ENCODE measurements around the gene MYO3B.

The MYO3B gene

GRCh38 chr2:170369228-170369627 lies 191.3 kb downstream of the MYO3B start:
- Mint-ChIP-seq H3K27ac (no peak overlapping the region), H3K9me3 (no peaks in the 10 kb centered on the region), H3K4me3 (no peak overlapping the region), H3K4me1 (ENCODE audit: low read depth) (peaks cover 47% of the 10 kb centered on the region), H3K36me3 (ENCODE audit: low read depth) (no peaks in the 10 kb centered on the region), H3K27me3 (peaks cover 67% of the 10 kb centered on the region)

- Mint-ChIP-seq H3K4me3 (no peak overlapping the region), H3K4me1 (ENCODE audit: low read depth) (peaks cover 49% of the 10 kb centered on the region), H3K27ac (no peak overlapping the region), H3K9me3 (no peaks in the 10 kb centered on the region), H3K27me3 (peaks cover 63% of the 10 kb centered on the region), H3K36me3 (ENCODE audit: low read depth) (no peaks in the 10 kb centered on the region)
Observed at GRCh38 chr2:170369894-170370293, 191.9 kb downstream of the MYO3B start.

GRCh38 chr2:170371231-170371998 lies 193.5 kb downstream of the MYO3B start:
- Mint-ChIP-seq H3K4me3 (peak overlapping the region; percentile 48), H3K4me1 (ENCODE audit: low read depth) (peaks cover 56% of the 10 kb centered on the region), H3K36me3 (ENCODE audit: low read depth) (no peaks in the 10 kb centered on the region), H3K9me3 (no peaks in the 10 kb centered on the region), H3K27ac (peak overlapping the region; percentile 82), H3K27me3 (peaks cover 58% of the 10 kb centered on the region)

- Mint-ChIP-seq H3K4me1 (ENCODE audit: low read depth) (peaks cover 30% of the 10 kb centered on the region), H3K27ac (peak overlapping the region; percentile 79), H3K36me3 (ENCODE audit: low read depth) (no peaks in the 10 kb centered on the region), H3K27me3 (peaks cover 55% of the 10 kb centered on the region), H3K9me3 (no peaks in the 10 kb centered on the region), H3K4me3 (no peak overlapping the region)
Observed at GRCh38 chr2:170375192-170375591, 197.2 kb downstream of the MYO3B start.

- no peaks in the 10 kb centered on the region for H3K9me3 Mint-ChIP-seq
- H3K36me3 Mint-ChIP-seq (ENCODE audit: low read depth): no peaks in the 10 kb centered on the region
- H3K4me1 Mint-ChIP-seq (ENCODE audit: low read depth): peaks cover 12% of the 10 kb centered on the region
- H3K27ac Mint-ChIP-seq: no peak overlapping the region
- no peak overlapping the region for H3K4me3 Mint-ChIP-seq
- H3K27me3 Mint-ChIP-seq: peaks cover 40% of the 10 kb centered on the region
Observed at GRCh38 chr2:170377500-170378207, 199.7 kb downstream of the MYO3B start.

- Mint-ChIP-seq H3K27ac (no peak overlapping the region), H3K4me1 (ENCODE audit: low read depth) (peaks cover 4% of the 10 kb centered on the region), H3K4me3 (no peak overlapping the region), H3K9me3 (no peaks in the 10 kb centered on the region), H3K36me3 (ENCODE audit: low read depth) (no peaks in the 10 kb centered on the region), H3K27me3 (peaks cover 25% of the 10 kb centered on the region)
Observed at GRCh38 chr2:170380267-170380666, 202.3 kb downstream of the MYO3B start.

GRCh38 chr2:170381678-170382077 lies 203.7 kb downstream of the MYO3B start:
- Mint-ChIP-seq H3K27me3 (peaks cover 28% of the 10 kb centered on the region), H3K4me3 (no peak overlapping the region), H3K4me1 (ENCODE audit: low read depth) (no peaks in the 10 kb centered on the region), H3K27ac (no peak overlapping the region), H3K9me3 (no peaks in the 10 kb centered on the region), H3K36me3 (ENCODE audit: low read depth) (no peaks in the 10 kb centered on the region)

GRCh38 chr2:170386554-170386953 lies 208.6 kb downstream of the MYO3B start:
- Mint-ChIP-seq H3K4me1 (ENCODE audit: low read depth) (no peaks in the 10 kb centered on the region), H3K27me3 (peaks cover 30% of the 10 kb centered on the region), H3K4me3 (no peak overlapping the region), H3K27ac (no peak overlapping the region), H3K36me3 (ENCODE audit: low read depth) (no peaks in the 10 kb centered on the region), H3K9me3 (no peaks in the 10 kb centered on the region)

- Mint-ChIP-seq H3K4me3 (no peak overlapping the region), H3K4me1 (ENCODE audit: low read depth) (no peaks in the 10 kb centered on the region), H3K9me3 (no peaks in the 10 kb centered on the region), H3K27ac (no peak overlapping the region), H3K36me3 (ENCODE audit: low read depth) (no peaks in the 10 kb centered on the region), H3K27me3 (peaks cover 44% of the 10 kb centered on the region)
Observed at GRCh38 chr2:170391018-170391417, 213.1 kb downstream of the MYO3B start.

GRCh38 chr2:170391697-170392096 lies 213.8 kb downstream of the MYO3B start:
- no peak overlapping the region for H3K27ac Mint-ChIP-seq
- no peak overlapping the region for H3K4me3 Mint-ChIP-seq
- H3K9me3 Mint-ChIP-seq: no peaks in the 10 kb centered on the region
- H3K27me3 Mint-ChIP-seq: peaks cover 44% of the 10 kb centered on the region
- H3K4me1 Mint-ChIP-seq (ENCODE audit: low read depth): no peaks in the 10 kb centered on the region
- no peaks in the 10 kb centered on the region for H3K36me3 Mint-ChIP-seq (ENCODE audit: low read depth)

GRCh38 chr2:170393861-170394498 lies 216.0 kb downstream of the MYO3B start:
- H3K27ac Mint-ChIP-seq: no peak overlapping the region
- H3K9me3 Mint-ChIP-seq: no peaks in the 10 kb centered on the region
- no peaks in the 10 kb centered on the region for H3K4me1 Mint-ChIP-seq (ENCODE audit: low read depth)
- peaks cover 47% of the 10 kb centered on the region for H3K27me3 Mint-ChIP-seq
- no peaks in the 10 kb centered on the region for H3K36me3 Mint-ChIP-seq (ENCODE audit: low read depth)
- H3K4me3 Mint-ChIP-seq: no peak overlapping the region

GRCh38 chr2:170394641-170395387 lies 216.9 kb downstream of the MYO3B start:
- Mint-ChIP-seq H3K4me1 (ENCODE audit: low read depth) (no peaks in the 10 kb centered on the region), H3K27me3 (peaks cover 46% of the 10 kb centered on the region), H3K4me3 (no peak overlapping the region), H3K9me3 (no peaks in the 10 kb centered on the region), H3K36me3 (ENCODE audit: low read depth) (no peaks in the 10 kb centered on the region), H3K27ac (no peak overlapping the region)

- no peak overlapping the region for H3K27ac Mint-ChIP-seq
- H3K27me3 Mint-ChIP-seq: peaks cover 50% of the 10 kb centered on the region
- no peak overlapping the region for H3K4me3 Mint-ChIP-seq
- H3K4me1 Mint-ChIP-seq (ENCODE audit: low read depth): no peaks in the 10 kb centered on the region
- H3K9me3 Mint-ChIP-seq: no peaks in the 10 kb centered on the region
- H3K36me3 Mint-ChIP-seq (ENCODE audit: low read depth): no peaks in the 10 kb centered on the region
Observed at GRCh38 chr2:170396799-170397459, 219.0 kb downstream of the MYO3B start.

GRCh38 chr2:170401187-170401586 lies 223.2 kb downstream of the MYO3B start:
- Mint-ChIP-seq H3K4me1 (ENCODE audit: low read depth) (no peaks in the 10 kb centered on the region), H3K27me3 (peaks cover 50% of the 10 kb centered on the region), H3K9me3 (no peaks in the 10 kb centered on the region), H3K27ac (no peak overlapping the region), H3K4me3 (no peak overlapping the region), H3K36me3 (ENCODE audit: low read depth) (no peaks in the 10 kb centered on the region)
